Activated CD4-positive, alpha-beta T cell treated with anti-CD3 and anti-CD28 coated beads, Interleukin-2, Interleukin-4, amounts not matched to agents 100 ng/mL and 50 ng/mL, durations not matched to agents 16 hours and 8 hours (primary cell): ENCODE measurements around the gene SMARCC1.

Experiments
- DNase-seq: peaks from one replicate; pipeline ENCODE4 v3.0.0-alpha.2; 2020; ENCODE audit warnings: low spot score

SMARCC1 gene

DNA sequence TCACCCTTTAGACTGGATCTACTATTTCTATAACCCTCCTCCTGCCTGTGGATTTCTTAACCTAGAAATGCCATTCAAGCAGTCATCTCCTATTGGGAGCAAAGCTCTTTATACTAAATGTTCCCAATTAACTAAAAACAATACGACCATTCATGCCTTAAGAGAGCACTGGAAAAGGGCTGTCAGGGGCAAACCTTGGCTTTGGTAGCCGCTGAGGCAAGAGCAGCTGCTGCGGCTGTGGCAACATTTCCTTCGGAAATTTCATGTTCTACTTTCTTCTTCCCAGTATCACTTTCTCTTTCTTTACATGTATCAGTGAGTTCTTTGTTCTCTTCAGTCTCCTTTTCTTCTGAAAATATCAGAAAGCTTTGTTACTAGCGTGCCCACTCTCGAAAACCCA, 146.7 kb downstream of the SMARCC1 start:
- DNase-seq: no peak

DNA sequence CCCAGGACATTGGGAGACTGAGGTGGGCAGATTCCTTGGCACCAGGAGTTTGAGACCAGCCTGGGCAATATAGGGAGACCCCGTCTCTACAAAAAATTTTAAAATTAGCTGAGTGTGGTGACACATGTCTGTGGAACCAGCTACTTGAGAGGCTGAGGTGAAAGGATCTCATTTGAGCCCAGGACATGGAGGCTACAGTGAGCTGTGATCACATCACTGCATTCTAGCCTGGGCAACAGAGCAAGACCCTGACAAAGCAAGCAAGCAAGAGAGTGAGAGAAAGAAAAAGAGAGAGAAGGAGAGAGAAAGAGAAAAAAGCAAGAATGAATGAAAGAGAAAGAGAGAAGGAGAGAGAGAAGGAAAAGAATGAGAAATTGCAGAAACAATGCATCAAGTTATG, 150.9 kb downstream of the SMARCC1 start:
- no peak for DNase-seq

DNA sequence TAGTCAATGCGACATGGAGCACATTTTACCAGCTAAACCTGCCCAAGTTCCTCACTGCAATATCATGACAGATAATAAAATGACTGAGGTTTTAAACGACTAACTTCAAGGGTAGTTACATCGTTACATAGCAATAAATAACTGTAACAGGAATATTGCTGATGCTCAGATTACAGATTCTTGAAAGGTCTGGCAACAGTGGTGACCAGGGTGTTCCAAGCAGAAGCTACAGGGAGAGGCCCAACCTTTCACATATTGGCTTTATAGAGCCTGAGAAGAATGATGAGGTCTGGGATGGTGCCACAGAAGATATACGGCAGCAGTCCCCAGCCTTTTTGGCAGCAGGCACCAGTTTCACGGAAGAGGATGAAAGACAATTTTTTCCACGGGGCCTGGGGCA, 151.9 kb downstream of the SMARCC1 start:
- DNase-seq: no peak

DNA sequence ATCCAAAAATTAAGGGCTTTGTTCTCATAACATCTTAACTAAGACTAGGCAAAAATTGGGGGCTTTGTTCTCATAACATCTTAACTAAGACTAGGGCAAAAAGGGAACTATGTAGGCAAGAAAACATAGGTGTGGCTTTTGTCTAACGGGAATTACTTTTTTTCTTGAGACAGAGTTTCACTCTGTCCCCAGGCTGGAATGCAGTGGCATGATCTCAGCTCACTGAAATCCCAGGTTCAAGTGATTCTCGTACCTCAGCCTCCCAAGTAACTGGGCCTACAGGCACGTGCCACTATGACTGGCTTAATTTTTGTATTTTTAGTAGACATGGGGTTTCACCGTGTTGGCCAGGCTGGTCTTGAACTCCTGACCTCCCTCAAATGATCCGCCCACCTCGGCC, 153.3 kb downstream of the SMARCC1 start:
- DNase-seq: no peak

DNA sequence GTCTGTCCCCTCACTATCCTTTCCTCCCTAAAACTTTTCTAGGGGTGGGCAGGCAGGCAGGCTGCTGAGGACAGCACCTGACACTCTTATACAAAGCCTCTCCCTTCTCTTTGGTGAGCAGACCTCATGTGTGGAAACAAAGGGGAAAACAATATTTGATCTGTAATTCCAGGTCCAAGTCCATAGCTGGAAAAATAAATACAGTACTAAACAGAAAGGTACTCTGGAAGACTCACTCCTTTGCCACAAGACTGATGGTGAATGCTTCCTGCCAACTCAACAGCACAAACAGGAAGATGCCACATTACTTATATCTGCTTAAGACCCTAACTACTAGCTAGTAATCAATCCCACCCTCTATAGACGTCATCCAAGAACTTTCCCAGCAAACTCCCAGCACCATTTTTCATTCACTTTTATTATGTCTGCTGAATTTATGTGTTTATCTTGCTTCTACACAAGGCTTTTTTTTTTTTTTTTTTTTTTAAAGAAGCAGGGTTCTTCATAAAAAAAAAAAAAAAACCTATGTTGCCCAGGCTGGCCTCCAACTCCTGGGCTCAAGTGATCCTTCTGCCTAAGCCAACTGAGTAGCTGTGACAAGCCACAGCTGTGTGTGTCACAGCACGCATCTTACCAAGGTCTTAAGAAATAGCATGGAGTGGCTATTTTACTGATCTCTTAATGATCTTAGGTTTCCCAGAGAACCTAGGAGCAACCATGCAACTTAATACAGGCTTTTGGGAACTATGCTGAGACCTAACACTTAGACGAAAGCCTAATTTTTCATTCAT, 158.8 kb downstream of the SMARCC1 start:
- no peak for DNase-seq

DNA sequence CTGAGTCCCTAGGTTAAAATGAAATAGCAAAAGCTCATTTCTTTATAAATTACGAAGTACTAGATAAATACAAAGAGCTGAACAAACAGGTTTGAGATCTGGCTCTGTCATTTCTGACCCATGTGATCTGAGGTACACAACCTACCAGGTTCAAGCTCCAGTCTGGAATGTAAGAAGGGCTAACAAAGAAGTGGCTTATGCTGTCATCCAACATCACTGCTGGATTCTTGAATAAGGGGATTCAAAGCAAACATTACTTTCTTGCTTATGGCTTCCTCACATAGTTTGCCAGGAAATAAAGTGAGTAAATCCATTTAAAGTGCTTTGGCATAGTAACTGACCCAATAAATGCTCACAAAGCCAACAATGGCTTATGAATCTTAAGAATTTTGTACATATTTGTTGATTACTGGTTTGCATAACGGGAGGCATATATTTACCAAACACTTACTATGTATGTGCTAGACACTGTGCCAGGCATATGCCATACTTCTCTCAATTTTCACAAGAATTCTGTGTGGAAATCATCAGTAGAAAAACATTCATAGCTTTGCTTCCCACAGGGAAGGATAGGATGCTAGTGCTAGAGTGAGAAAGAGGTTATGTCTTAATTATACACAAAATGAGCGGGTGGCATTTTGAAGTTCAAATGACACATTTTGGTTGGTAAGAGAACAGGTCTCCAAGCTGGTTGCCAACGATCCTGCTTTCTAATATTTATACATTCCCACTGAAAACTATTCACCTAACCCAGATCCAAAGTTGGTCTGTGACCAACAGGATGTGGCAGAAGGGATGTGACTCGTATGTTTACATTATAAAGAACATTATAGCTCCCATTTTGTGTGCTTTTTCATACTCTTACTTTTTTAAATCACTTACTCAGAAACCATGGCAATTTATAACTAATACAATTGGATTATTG, 164.3 kb downstream of the SMARCC1 start:
- no peak for DNase-seq

DNA sequence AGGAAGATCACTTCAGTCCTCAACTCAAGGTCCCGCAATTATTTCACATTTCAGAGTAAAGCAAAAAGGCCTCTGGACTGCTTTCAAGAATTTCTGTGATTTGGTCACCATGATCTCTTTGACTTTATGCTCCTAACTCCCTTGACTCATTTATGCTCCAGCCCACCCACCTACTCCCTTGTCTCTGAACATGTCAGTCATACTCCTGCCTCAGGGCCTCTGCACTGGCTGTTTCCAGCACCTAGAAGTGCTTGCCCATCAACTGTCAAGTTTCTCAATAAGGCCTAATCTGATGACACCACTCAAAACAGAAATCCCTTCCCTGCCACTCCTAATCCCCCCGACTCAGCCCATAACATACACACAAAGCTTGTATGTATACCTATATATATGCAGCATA, 166.9 kb downstream of the SMARCC1 start:
- no peak for DNase-seq

DNA sequence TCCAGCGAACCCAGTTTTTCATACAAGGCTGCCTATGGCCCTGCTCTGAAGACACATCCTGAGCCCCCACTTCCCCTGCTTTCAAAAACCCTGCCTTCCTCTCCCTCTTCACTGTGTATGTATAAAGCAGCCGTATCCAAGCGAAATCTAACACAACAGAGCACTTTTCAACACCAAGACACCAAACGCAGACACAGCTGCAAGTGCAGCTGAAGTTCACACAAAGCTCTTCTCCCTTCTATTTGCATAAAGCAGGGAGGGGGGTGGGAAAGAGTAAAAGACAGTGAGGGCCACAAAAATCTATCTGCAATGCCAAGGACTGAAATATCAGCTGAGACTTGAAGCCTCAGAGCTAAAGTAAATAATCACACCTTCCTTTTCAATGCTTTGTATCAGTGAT, 168.0 kb downstream of the SMARCC1 start:
- DNase-seq: no peak

DNA sequence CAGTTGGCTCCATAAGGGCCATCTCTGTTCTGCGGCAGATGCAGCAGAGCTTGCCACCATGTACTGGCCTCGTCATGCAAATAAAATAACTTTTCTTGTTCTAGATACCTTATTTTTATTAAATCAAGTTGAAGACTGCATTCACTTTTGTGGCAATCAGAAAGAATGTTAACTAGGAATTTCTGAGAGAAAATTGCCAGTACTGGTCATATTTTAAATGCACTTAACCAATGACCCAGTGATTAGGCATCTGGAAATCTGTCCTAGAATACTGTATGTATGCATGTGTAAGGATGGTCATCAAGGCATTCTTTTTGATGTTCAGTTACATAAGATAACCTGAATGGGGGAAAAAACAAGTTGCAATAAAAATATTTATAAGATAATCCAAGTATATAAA, 168.8 kb downstream of the SMARCC1 start:
- no peak for DNase-seq

DNA sequence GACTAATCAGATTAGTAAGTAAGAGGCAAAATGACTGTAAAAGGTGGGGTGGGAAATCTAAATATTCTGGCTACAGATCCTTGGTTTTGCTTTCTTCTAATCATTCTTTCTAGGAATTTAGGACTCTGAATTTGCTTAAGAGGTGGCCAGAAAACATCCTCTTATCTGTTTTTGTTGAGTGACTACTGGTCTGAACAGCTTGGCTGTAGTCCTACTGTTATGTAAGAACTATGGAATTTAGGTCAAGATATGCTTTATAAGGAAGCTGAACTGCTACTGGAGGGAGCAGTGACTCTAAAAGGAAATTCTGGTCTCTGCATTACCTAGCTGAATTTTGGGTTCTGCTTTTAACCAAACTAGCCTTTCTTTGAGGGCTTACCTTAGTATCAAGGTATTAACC, 169.5 kb downstream of the SMARCC1 start:
- DNase-seq: no peak

DNA sequence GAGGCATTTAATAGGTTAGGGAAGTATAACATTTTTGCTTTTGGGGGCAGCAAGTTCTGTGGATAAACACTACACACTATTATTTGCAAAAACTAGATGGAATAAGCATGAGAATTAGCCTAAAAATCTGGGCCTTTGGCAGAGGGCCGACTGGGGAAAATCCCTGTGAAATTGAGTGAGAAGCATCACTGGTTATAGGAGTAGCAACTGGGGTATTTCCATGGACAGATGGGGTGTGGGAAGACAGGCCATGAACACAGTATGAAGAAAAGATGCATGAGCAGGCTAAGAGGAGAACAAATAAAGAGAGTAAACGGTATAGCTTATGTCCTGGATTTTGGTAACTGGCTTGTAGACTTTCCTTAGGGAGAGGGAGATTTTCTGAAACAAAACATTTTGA, 170.1 kb downstream of the SMARCC1 start:
- no peak for DNase-seq

DNA sequence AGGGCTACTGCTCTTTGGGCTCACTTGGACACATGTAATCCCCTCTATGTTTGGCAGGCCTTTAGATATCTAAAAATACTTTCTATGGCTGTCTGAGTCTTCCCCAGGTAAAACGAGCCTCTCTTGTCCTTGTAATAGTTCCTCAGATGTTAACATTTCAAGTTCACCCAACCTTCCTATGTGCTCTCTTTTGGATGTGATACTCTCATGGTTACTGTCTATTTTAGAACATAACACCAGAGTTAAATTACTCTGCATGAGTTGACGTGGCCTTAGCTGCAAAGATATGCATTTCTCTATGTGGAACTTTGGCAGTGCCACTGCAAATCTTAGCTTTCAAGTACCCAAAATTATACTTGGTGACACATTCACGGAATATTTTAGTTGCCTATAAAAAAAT, 171.1 kb downstream of the SMARCC1 start:
- no peak for DNase-seq

DNA sequence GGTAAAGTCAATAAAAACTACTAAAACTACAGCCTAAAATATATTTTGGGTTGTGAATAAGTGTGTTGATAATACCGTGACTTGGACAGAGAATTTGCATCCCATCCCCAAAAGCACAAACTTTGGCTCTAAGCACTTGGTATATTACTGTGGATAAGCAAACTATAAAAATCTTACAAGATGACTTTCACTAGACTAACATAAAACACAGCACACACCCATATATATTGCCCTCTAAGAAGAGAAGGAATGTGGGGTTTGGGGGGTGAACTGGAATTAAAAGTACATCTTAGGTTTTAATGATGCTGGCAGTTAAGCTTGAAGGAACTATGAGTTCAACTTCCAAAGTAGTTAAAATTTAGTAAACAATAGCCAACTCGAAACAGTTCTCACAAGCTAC, 174.4 kb downstream of the SMARCC1 start:
- no peak for DNase-seq

DNA sequence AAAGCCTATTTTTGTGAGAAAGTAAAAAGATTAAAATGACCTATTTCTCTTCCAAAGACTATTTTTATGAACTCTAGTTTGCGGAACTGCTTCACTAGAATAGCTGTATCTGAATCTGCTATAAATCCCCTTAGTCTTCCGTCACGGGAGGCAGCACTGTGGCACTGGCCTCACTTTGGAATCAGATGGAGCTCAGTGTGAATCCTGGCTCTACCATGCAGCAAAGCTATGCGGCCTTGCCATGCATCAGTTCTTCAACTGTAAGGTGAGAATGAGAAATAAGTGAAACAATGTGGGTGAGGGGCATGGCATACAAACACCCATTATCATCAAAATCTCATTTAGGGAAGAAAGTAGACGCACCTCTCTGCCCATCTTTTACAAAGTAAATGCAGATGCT, 175.5 kb downstream of the SMARCC1 start:
- no peak for DNase-seq

DNA sequence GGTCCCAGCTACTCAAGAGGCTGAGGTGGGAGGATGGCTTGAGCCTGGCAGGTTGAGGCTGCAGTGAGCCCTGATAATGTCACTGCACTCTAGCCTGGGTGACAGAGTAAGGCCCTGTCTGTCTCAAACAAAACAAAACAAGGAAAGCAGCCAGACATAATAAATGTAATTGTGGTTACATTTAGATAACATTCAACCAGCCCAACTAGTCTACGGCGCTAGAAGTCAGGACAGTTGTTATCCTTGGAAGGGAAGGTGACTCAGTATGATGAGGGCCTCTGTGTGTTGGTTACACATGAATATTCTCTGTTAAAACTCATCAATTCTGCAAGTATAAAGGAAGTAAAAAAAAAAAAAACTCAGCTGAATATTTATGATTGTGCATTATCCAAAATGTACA, 176.0 kb downstream of the SMARCC1 start:
- DNase-seq: no peak

DNA sequence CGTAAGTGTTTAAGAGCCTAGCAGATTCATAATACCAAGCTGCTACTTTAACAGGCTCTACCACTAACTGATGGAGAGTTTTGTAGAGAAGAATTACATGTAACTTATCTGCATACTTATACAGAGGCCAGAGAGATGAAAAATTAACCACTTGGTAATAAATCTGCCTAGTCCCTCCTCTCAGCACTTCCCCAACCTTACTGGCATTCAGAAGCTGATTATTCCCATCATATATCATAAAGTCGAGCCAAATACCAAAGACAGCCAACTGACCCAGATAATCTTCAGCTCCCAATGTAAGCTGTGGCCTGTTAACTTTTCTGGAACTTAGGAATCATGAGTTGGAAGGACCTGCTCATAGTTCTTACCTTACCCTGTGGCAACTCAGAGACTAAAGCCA, 177.5 kb downstream of the SMARCC1 start:
- DNase-seq: no peak

DNA sequence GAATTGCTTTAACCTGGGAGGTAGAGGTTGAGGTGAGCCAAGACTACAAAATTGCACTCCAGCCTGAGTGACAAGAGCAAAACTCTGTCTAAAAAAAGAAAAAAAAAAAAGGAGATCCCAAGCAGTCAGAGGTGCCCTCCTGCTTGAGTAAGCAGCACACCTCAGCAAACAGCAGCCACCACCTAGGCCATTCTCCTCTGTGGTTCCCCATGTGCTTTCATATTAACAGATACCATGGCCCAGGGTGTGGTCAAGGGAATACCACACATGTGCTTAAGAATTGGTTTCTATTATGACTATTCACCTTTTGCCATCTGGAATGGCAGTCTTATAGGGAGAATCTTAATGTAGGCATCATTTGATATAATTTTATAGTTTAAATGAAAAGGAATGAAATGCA, 178.4 kb downstream of the SMARCC1 start:
- no peak for DNase-seq

DNA sequence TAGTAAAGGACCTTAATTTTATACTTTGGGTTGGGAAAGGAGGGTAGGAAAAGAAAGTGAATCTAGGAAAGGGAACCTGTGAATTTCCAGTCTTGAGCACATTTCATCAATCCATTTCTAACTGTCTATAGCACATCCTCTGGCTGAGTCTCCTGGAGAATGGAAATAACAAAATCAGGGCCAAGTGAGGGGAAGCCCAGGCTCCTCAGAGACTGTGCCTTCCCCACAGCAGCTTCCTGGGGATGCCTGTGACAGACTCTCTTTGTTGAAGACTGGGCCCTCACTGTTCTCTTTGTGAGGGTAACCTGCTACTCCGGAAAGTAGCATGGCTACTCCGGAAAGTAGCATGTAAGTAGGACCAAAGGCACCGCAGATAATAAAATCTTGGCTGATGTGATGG, 180.4 kb downstream of the SMARCC1 start:
- DNase-seq: no peak

DNA sequence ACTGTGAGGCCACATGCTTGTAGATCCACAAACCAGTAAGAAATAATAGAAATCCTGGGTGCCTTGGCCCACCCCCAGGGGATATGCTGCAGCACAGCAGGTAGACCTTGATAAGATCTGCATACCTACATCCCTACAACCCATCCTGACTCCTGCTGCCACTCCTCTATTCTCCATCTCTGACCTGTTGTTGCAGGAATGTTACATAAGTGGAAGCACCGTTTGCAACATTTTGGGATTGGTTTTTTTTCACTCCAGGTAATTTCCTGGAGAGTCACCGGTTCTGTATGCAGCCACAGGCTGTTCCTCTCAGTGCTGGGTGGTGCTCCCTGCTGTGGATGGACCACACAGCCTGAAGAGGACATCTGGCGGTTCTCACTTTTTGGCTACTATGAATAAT, 186.9 kb downstream of the SMARCC1 start:
- no peak for DNase-seq

DNA sequence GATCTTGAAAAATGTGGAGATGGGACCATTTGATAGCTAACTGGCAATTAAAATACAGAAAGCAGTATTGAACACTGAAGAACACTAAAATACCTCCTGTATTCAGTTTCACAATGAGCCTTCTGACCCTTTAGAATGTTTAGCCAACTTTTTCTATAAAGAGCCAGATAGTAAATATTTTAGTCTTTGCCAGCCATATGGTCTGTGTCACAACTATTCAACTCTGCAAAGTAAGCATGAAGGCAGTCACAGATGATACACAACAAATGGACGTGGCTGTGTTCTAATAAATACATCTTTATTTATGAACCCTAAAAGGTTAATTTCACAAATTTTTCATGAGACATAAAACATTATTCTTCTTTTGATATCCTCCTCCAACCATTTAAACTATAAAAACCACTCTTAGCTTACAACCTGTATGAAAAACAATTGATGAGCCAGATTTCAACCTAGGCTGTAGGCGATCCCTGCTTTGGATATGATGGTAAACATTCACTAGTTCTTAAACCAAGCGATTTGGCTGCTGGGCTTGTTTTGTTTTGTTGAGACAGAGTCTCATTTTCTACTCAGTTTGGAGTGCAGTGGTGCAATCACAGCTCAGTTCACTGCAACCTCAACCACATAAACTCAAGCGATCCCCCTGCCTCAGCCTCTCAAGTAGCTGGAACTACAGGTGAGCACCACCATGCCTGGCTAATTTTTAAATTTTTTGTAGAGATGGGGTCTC, 189.5 kb downstream of the SMARCC1 start:
- no peak for DNase-seq

DNA sequence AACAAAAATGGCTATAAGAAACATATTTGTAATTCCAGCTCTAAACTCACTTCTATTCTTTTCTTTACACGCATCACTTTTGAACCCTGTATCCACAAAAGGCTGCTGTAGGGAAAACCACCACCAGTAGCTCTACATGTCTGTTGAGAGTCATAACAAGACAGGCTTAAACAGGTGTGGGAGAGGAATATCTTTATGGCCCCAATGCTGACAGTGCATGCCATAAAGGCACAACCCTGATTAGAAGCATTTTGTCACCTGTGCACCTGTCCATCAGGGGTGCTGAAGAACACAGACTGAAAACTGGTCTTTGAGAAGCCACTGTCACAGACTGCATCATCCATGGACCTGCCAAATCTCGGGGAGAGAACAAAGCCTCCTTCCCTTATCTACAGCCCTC, 191.5 kb downstream of the SMARCC1 start:
- DNase-seq: no peak

DNA sequence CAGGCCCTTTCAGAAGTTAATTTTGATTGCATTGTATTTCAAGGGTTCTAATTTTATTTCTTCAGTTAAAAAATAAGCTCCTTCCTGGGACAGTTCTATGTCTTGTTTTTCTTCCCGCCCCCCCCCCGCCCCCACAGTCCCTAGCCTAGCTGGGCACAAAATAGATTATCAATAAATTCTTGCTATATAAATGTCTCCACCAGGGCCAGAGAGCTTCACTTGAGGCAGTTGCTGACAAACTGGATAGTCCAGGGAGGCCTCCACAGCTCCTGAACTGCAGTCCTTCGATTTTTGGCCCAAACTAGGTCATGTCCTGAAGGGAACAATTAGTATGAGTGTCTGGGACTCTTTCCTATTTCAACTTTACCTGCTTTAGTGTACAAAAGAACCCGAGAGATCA, 193.1 kb downstream of the SMARCC1 start:
- DNase-seq: no peak

DNA sequence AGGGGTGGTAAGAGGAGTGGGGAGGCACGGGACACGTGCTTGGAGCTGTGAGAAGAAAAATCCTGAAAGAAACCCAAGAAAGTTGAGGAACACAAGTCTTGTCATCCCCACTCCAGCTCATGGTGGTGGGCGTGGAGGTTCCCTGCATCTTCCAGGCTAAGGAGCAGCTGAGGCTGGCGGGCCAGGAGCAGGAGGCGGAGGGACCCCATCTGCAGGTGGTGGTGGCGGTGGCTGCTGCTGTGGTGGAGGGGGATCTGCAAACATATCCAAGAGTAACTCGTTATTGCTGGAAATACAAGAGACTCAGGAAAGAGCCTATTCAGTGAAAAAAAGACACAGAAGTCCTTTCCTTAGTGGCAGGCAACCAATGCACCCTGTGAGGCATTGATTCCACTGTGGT, 193.6 kb downstream of the SMARCC1 start:
- no peak for DNase-seq
